ENCODE data around the gene DNAJC8. TPM values are rescaled to one million over a fixed set of nuclear protein-coding genes. Genes with fewer than 3 reads are reported as not detected.

Gene DNAJC8
- total RNA-seq, 2 experiments from 2014 or later, result 100 to 104 TPM

DNA sequence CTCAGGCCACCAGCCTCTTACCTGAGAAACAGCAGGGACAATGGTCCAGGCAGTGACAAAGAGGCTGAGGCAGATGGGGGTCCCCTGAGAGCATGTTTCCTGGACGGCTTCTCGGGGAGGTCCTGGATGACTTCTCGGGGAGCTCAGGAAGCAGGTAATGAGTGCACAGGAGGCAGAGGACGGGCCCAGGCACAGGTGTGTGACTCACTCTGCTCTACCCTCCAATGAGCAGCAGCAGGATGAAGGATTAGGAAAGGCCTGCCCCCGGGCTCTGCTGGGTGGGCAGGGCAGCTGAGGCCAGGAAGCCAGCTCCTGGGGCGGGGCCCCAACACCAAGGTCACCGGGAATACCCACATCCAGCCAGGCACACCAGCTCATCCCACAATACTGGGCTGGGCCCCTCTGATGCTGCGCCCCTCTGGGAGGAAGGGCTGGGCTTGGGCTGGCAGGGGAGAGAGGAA, 39.1 kb downstream of the DNAJC8 start:
- H3K9me3 Mint-ChIP-seq, result peaks cover 6% of the 10 kb centered on the region

DNA sequence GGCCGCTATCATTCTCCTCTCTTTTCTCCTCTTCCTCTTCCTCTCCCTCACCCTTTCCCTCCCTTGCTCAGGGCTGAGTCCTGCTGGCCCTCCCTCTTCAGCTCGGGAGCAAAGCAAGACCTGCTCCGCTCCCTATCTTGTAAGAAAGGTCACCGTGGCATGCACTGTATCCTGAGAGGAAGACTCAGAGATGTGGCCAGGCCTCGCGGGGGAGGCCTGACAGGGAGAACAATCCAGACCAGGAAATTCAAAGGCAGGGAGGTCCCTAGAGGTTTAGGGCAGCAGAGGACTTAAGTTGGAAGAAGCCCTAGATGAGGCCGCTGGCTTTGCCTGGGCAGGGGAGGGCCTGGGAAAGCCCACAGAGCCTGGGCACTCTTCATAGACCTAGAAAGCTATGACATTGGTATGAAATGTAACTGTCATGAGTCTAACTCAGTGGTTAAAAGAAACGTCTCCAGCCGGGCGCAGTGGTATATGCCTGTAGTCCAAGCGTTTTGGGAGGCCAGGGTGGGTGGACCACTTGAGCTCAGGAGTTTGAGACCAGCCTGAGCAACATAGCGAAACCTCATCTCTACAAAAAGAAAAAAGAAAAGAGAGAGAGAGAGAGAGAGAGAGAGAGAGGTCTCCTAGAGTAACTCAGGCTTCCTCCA, 41.7 kb downstream of the DNAJC8 start:
- Mint-ChIP-seq H3K4me3 (no peak overlapping the region), H3K9me3 (no peaks in the 10 kb centered on the region), H3K27ac (no peak overlapping the region), H3K36me3 (ENCODE audit: low read depth) (peaks cover 5% of the 10 kb centered on the region), H3K27me3 (peaks cover 16% of the 10 kb centered on the region), H3K4me1 (no peaks in the 10 kb centered on the region)
- CTCF ChIA-PET, result no interaction called here
- POLR2A ChIA-PET, result no interaction called here
- no peak for DNase-seq

More for the DNA sequence above, 39.1 kb downstream of the DNAJC8 start:
- ChIA-PET POLR2A (no interaction called here), CTCF (interaction anchor here (2.3 kb wide), 1 partner anchor 102 kb away, joined by 9 read pairs; no protein-coding TSS in a partner anchor)
- DNase-seq, result no peak
- Mint-ChIP-seq H3K36me3 (ENCODE audit: low read depth) (peaks cover 28% of the 10 kb centered on the region), H3K4me3 (no peak overlapping the region), H3K27me3 (peaks cover 14% of the 10 kb centered on the region), H3K4me1 (peaks cover 22% of the 10 kb centered on the region), H3K27ac (no peak overlapping the region)

DNA sequence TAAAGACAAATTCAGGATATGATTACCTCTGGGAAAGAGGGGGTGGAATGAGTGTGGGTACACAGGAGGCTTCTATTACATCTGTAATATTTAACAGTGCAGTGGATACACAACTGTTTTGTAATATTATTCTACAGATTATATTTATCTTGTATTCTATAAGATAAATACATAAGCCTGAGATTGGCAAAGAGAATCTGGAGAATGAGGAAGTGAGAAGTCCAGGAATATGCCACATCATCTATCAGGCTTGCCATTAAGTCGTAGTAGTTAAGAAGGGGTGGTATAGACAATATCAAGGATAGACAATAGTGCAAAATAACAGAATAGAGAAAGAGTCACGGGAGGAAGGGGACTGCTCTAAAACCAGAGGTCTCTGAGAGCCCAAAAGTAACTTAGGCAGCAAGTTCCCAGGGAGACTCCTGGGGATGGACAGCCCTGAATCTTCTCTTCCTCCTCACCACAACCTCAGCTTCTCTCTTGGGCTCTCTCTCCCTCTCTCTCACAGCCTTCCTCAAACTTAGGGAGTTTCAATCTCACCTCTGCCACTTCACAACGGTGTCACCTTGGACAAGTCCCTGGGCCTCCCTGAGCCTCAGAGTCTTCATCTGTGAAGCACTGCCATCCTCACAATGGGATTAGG, 42.4 kb downstream of the DNAJC8 start:
- H3K36me3 Mint-ChIP-seq (ENCODE audit: low read depth), result peaks cover 5% of the 10 kb centered on the region
- CTCF ChIA-PET, result no interaction called here
- no peak overlapping the region for H3K27ac Mint-ChIP-seq
- H3K9me3 Mint-ChIP-seq, result no peaks in the 10 kb centered on the region
- POLR2A ChIA-PET, result no interaction called here
- peaks cover 18% of the 10 kb centered on the region for H3K27me3 Mint-ChIP-seq
- no peak overlapping the region for H3K4me3 Mint-ChIP-seq
- no peaks in the 10 kb centered on the region for H3K4me1 Mint-ChIP-seq
- DNase-seq, result peak; percentile 10

- ChIA-PET CTCF (no interaction called here), POLR2A (no interaction called here)
- DNase-seq, result no peak
- Mint-ChIP-seq H3K27me3 (peaks cover 38% of the 10 kb centered on the region), H3K9me3 (no peaks in the 10 kb centered on the region), H3K4me1 (peaks cover 12% of the 10 kb centered on the region), H3K36me3 (ENCODE audit: low read depth) (no peaks in the 10 kb centered on the region), H3K27ac (no peak overlapping the region), H3K4me3 (no peak overlapping the region)
Observed at GRCh38 chr1:28185071-28185470, 47.8 kb downstream of the DNAJC8 start.

DNA sequence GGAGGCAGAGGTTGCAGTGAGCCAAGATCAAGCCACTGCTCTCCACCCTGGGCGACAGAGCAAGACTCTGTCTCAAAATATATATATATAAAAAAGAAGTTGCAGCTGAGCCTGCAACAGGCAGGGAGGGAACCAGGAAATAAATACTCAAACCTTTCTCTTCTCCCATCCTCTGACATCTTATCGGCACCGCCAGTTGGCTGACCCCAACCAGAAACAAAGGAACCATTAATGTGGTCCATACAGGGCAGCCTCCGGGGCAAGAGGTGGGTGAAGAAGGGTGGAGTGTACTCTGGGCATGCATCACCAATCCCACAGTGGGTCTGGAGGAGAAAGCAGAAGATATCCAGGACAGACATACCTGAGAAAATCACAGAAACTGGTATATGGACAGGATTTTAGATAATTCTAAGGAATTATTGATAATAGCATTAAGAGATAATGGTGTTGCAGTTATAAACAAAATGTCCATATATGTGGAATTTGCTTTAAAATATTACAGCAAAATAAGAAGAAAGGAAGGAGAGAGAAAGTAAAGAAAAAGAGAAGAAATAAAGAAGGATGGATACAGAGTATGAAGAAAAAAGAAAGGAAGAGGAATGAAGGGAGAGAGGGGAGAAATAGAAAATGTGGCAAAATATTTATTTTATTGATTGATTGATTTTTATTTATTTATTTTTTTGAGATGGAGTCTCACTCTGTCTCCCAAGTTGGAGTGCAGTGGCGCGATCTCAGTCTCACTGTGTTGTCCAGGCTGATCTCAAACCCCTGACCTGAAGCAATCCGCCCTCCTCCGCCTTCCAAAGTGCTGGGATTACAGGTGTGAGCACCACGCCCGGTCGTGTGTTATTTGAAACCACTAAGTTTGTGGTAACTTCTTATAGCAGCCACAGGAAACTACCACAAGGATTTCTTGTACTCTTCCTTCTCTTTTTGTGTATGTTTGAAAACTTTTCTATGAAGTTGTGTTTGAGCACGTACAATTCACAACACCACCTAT, 52.2 kb downstream of the DNAJC8 start:
- Mint-ChIP-seq H3K4me1 (peaks cover 12% of the 10 kb centered on the region), H3K4me3 (no peak overlapping the region), H3K9me3 (no peaks in the 10 kb centered on the region), H3K36me3 (ENCODE audit: low read depth) (no peaks in the 10 kb centered on the region), H3K27me3 (peaks cover 65% of the 10 kb centered on the region), H3K27ac (no peak overlapping the region)
- ChIA-PET POLR2A (no interaction called here), CTCF (no interaction called here)
- DNase-seq, result no peak

DNA sequence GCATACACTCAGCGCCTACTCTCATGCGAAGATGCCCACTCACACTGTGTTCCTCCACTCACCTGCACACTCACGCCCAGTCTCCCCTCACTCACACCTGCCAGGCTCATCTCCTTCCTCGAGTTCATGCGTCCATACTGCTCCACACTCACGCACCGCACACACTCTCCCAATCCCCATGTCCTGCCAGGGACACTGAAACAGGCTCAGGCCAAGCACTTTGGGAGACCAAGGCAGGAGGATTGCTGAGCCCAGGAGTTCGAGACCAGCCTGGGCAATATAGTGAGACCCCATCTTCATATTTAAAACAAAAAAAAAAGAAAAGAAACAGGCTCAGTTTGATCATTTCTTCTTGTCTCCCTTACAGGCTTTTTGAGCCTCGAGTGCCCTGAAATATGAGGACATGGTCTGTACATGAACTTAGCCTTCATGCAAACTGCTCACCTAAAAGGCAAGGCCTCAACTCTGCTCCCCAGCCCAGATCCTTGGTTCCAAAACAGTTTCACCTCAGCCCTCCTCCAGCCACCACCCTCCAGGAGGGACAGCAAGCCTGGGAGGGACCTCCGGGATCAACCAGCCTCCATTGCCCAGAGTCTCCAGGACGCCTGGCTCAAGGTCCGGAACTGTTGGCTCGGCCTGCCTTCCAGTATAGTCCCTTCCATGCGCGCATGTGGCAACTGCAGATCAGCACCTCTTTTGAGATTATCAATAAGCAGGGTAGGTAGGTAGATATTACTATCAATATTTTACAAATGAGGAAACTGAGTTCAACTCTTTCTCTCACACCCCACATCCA, 53.9 kb downstream of the DNAJC8 start:
- Mint-ChIP-seq H3K4me3 (no peak overlapping the region), H3K27me3 (peaks cover 70% of the 10 kb centered on the region), H3K27ac (no peak overlapping the region), H3K4me1 (peaks cover 13% of the 10 kb centered on the region), H3K36me3 (ENCODE audit: low read depth) (no peaks in the 10 kb centered on the region), H3K9me3 (no peaks in the 10 kb centered on the region)
- ChIA-PET POLR2A (no interaction called here), CTCF (no interaction called here)
- DNase-seq, result no peak

GRCh38 chr1:28176492-28177470, 56.0 kb downstream of the DNAJC8 start, which contains the start of gene PTAFR:
Gene PTAFR, minus strand, starts transcription at chr1:28176690. Its CDS starts 25,669 bp downstream, at chr1:28151021.
- H3K9me3 Mint-ChIP-seq, result no peaks in the 10 kb centered on the region
- DNase-seq, result no peak
- ChIA-PET POLR2A (no interaction called here), CTCF (interaction anchor here (0.5 kb wide), 1 partner anchor 698 kb away, joined by 3 read pairs; no protein-coding TSS in a partner anchor)
- H3K27me3 Mint-ChIP-seq, result peaks cover 71% of the 10 kb centered on the region
- no peak within 1 kb of the TSS for H3K4me3 Mint-ChIP-seq
- H3K27ac Mint-ChIP-seq, result no peak within 1 kb of the TSS
- H3K4me1 Mint-ChIP-seq, result peaks cover 31% of the 10 kb centered on the region
- H3K36me3 Mint-ChIP-seq (ENCODE audit: low read depth), result no peaks in the 10 kb centered on the region

DNA sequence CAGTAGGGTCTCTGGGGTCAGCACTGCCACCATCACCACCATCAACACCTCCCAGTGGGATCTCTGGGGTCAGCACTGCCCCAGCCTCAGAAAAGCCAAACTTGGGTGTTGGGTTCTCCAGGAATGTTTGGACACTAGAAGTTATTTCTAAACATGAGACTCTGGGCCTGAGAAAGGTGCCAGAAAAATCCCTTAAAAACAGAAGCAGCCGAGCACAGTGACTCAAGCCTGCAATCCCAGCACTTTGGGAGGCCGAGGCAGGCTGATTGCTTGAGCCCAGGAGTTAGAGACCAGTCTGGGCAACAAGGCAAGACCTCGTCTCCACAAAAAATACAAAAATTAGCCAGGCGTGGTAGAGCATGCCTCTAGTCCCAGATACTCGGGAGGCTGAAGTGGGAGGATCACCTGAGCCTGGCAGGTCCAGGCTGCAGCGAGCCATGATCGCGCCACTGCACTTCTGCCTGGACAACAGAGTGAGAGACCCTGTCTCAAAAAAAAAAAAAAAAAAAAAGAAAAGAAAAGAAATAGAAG, 56.8 kb downstream of the DNAJC8 start:
- POLR2A ChIA-PET, result no interaction called here
- no peaks in the 10 kb centered on the region for H3K9me3 Mint-ChIP-seq
- H3K36me3 Mint-ChIP-seq (ENCODE audit: low read depth), result no peaks in the 10 kb centered on the region
- CTCF ChIA-PET, result interaction anchor here (0.5 kb wide), 1 partner anchor 699 kb away, joined by 3 read pairs; no protein-coding TSS in a partner anchor
- DNase-seq, result no peak
- H3K4me1 Mint-ChIP-seq, result peaks cover 33% of the 10 kb centered on the region
- no peak overlapping the region for H3K4me3 Mint-ChIP-seq
- no peak overlapping the region for H3K27ac Mint-ChIP-seq
- peaks cover 73% of the 10 kb centered on the region for H3K27me3 Mint-ChIP-seq

GRCh38 chr1:28173980-28174297, 58.9 kb downstream of the DNAJC8 start:
- CTCF ChIA-PET, result no interaction called here
- Mint-ChIP-seq H3K4me1 (peaks cover 39% of the 10 kb centered on the region), H3K27me3 (peaks cover 72% of the 10 kb centered on the region), H3K4me3 (no peak overlapping the region), H3K36me3 (ENCODE audit: low read depth) (no peaks in the 10 kb centered on the region), H3K27ac (no peak overlapping the region), H3K9me3 (no peaks in the 10 kb centered on the region)
- POLR2A ChIA-PET, result interaction anchor here (1.4 kb wide), 1 partner anchor 181 kb away, joined by 4 read pairs; no protein-coding TSS in a partner anchor
- no peak for DNase-seq

DNA sequence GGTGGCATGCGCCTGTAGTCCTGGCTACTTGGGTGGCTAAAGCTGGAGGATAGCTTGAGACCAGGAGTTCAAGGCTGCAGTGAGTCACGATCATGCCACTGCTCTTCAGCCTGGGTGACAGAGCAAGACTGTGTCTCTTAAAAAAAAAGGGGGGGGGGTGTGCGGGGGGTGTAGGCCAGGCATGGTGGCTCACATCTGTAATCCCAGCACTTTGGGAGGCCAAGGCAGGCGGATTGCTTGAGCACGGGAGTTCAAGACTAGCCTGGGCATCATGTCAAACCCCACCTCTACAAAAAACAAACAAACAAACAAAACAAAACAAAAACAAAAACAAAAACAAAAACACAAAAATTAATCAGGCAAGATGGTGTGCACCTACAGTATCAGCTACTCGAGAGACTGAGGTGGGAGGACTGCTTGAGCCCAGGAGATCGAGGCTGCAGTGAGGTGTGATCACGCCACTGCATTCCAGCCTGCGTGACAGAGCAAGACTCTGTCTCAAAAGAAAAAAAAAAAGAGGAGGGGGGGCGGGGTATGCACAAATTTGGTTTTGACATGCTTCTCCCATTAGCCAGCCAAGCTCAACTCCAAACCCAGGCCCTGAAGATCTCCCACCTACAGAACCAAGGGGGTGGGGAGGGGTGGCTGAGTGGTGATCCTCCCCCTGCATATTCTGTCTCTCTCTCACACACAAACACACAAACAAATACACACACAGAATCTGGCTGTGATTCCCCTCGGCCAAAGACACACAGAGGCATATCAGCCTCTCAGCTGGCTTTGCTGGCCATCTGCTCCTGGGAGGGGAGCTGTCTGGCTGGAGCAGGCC, 59.5 kb downstream of the DNAJC8 start:
- POLR2A ChIA-PET, result interaction anchor here (0.7 to 1.4 kb wide), 4 partner anchors 26 to 217 kb away, joined by 3 to 8 read pairs (median 4); partner anchors contain the start of gene EYA3
- CTCF ChIA-PET, result interaction anchor here (0.5 to 1.2 kb wide), 2 partner anchors 56 to 148 kb away, joined by 5 read pairs; no protein-coding TSS in a partner anchor
- no peak for DNase-seq
- Mint-ChIP-seq H3K27me3 (peaks cover 68% of the 10 kb centered on the region), H3K36me3 (ENCODE audit: low read depth) (no peaks in the 10 kb centered on the region), H3K4me3 (no peak overlapping the region), H3K9me3 (no peaks in the 10 kb centered on the region), H3K4me1 (peaks cover 44% of the 10 kb centered on the region), H3K27ac (no peak overlapping the region)

All from activated CD4-positive, alpha-beta memory T cell treated with anti-CD3 and anti-CD28 coated beads, Interleukin-2, amount 10 ng/mL, durations not matched to agents 7 days and 5 days (primary cell).